Adrenal gland (tissue), 12 donors: ENCODE measurements around the gene FXYD1. TPM values are rescaled to one million over a fixed set of nuclear protein-coding genes. Genes with fewer than 3 reads are reported as not detected.

Experiments used
- DNase-seq, 7 donors: peaks; one replicate each; pipeline ENCODE4 v3.0.0-alpha.2; 2019 to 2020
- H3K27ac ChIP-seq, 5 donors: fragments of 200-600 bp; sonication (generic) in 4 of 5; 1 replicate in 3 of 5; 2 replicates in 2 of 5; pipeline versions ENCODE4 v1.5.1 to v1.8.0; 2016 to 2020; ENCODE audit warnings: mild to moderate bottlenecking in 1 of 5
- H3K27me3 ChIP-seq: fragments of 200-600 bp; 2 replicates; pipeline ENCODE4 v1.8.0; 2021
- H3K36me3 ChIP-seq, 2 donors: fragments of 200-600 bp; replicated peaks in 1 of 2; 1 replicate in 1 of 2; 2 replicates in 1 of 2; pipeline versions ENCODE4 v1.5.1 to v1.8.0; 2018 to 2022
- H3K4me1 ChIP-seq, 2 donors: fragments of 200-600 bp; replicated peaks in 1 of 2; 1 replicate in 1 of 2; 2 replicates in 1 of 2; pipeline versions ENCODE4 v1.5.1 to v1.8.0; 2018 to 2021
- H3K4me3 ChIP-seq, 4 donors: fragments of 200-600 bp; sonication (generic) in 3 of 4; one replicate each; pipeline ENCODE4 v1.5.1; 2016 to 2018
- H3K9me3 ChIP-seq, 3 donors: fragments of 200-600 bp; sonication (generic) in 1 of 3; replicated peaks in 1 of 3; 1 replicate in 2 of 3; 2 replicates in 1 of 3; pipeline versions ENCODE4 v1.5.1 to v1.8.0; 2016 to 2021
- POLR2A ChIP-seq, 2 donors: fragments of 450-650 bp; IDR thresholded peaks; one replicate each; pipeline ENCODE4 v1.6.1; 2017; ENCODE audit warnings: antibody characterized with exemption in 2 of 2, mild to moderate bottlenecking in 2 of 2, moderate library complexity in 1 of 2
- WGBS, 4 donors: extraction: QIAGEN DNeasy Blood & Tissue Kit in 2 of 4; methylation state at CpG; one replicate each; pipeline versions ENCODE4 v1.1.5 to v1.1.7; 2013 to 2017; 5-methylcytosine and 5-hydroxymethylcytosine counted together
- intact Hi-C, 2 donors: fragments of 100-400 bp; cut with DNase I; formaldehyde crosslinking; loops; one replicate each; pipeline versions ENCODE4 v1.14.1 to v1.15.0; 2022 to 2023
- polyA plus RNA-seq, 3 donors: library from polyadenylated mRNA; stranded (reverse); fragments of 200-250 nt in 2 of 3; fragments of 350-450 nt in 1 of 3; fragmentation: Illumina TruSeq in 1 of 3; extraction: RNeasy Lipid Tissue Mini Kit (QIAGEN cat#74804) in 1 of 3; gene quantifications; one replicate each; pipeline ENCODE4 v1.2.3, GENCODE V29; 2013 to 2014
- total RNA-seq, 9 donors: library from RNA; depleted of rRNA in 4 of 9; stranded (reverse); fragments of >200 nt in 4 of 9; fragments of 120-200 nt in 1 of 9; fragmentation: NEBNext Ultra II Directional in 1 of 9; extraction: Animal tissue kit (Norgen Biotek cat#: 25700) in 1 of 9; gene quantifications; one replicate each; pipeline versions ENCODE4 v1.1.0 to v1.2.4, GENCODE V29; 2013 to 2023
- TF ChIP-seq, protein P1 (sequence below), 6 experiments: fragments of 450-650 bp in 4 of 6; fragments of 200-600 bp in 2 of 6; sonication (generic) in 1 of 6; IDR thresholded peaks; 1 replicate in 5 of 6; 2 replicates in 1 of 6; pipeline versions ENCODE4 v1.5.1 to v1.8.0; 2016 to 2021; ENCODE audit warnings: antibody characterized with exemption in 6 of 6, mild to moderate bottlenecking in 2 of 6, moderate library complexity in 1 of 6
- donor health status: healthy with polysubstance abuse.
- donor health status: Bipolar disorder and iron deficiency.
- donor health status: DM: yes; HTN: yes; CAD: no.
- donor health status: DM: no; HTN: no; CAD: no.
- donor health status: DM: no; HTN: no; CAD: no.
- donor health status: DM: yes; HTN: yes; CAD: no.

FXYD1 gene
- total and polyA plus RNA-seq, 12 donors = 2.0 to 58.6 (median 9.4) TPM; not detected in 1

DNA sequence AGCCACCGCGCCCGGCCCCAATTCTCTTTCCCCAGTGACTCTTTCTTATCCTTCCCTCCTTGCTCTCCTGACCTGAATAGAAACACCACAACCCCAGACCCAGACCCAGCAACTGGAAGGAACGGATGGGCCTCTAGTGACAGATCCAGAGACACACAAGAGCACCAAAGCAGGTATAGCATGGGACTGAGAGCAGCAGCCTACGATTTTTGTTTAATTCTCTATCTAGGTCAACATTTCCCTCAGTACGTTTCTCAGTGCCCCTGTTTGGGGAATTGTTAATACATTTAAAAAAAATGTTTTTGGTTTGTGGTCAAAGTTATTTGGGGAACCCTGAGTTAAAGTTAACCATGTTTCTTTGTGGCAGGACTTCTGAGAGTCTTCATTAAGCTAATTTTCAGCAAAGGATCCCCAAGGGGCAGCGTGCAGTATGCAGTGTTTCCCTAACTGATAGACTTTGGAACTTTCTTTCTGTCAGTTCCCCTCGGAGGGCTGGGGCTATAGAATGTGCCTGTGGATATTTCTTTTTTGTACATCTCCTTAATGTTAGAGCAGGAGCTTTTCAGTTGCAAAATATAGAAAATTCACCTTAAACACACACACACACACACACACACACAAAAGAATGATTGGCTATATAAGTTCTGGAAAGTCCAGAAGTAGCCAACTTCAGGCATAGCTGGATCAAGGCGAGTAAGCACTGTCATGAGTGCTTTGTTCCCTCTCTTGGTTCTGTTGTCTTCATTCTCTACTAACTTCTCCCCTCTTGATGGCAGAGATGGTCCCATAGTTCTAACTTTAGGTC lies 22.2 kb downstream of the FXYD1 start:
- peaks cover under 1% of the 10 kb centered on the region for H3K27me3 ChIP-seq
- peaks cover 0 to 10% of the 10 kb centered on the region in 2 donors for H3K36me3 ChIP-seq
- DNase-seq = no peak
- 89 to 93% (median 90%) methylated on average over 9 of the region's 9 CpGs for WGBS, 4 donors
- H3K27ac ChIP-seq = no peak overlapping the region
- intact Hi-C loops = no loop called here
- TF ChIP-seq, protein P1, sequence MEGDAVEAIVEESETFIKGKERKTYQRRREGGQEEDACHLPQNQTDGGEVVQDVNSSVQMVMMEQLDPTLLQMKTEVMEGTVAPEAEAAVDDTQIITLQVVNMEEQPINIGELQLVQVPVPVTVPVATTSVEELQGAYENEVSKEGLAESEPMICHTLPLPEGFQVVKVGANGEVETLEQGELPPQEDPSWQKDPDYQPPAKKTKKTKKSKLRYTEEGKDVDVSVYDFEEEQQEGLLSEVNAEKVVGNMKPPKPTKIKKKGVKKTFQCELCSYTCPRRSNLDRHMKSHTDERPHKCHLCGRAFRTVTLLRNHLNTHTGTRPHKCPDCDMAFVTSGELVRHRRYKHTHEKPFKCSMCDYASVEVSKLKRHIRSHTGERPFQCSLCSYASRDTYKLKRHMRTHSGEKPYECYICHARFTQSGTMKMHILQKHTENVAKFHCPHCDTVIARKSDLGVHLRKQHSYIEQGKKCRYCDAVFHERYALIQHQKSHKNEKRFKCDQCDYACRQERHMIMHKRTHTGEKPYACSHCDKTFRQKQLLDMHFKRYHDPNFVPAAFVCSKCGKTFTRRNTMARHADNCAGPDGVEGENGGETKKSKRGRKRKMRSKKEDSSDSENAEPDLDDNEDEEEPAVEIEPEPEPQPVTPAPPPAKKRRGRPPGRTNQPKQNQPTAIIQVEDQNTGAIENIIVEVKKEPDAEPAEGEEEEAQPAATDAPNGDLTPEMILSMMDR (IDR thresholded peaks at IDR 0.05) = no peak
- no peak for TF ChIP-seq POLR2A (IDR thresholded peaks at IDR 0.05)
- H3K4me3 ChIP-seq = no peak overlapping the region
- H3K9me3 ChIP-seq = peaks cover 0 to 7% (median 0%) of the 10 kb centered on the region in 3 donors
- H3K4me1 ChIP-seq = peaks cover 0 to under 1% of the 10 kb centered on the region in 2 donors

DNA sequence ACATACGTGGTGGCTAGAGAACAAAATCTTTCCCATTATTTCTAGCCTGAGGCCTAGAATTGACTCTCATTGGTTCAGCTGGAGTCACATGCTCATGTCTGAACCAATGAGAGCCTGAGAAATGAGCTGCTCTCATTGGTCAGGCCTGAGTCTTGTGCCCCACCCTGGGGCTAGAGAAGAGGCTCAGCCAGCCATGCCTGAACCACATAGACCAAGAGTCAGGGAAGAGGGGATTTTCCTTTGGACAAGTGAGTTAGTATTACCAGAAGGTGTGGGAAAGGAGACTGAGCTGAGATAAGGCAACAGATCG lies 22.8 kb downstream of the FXYD1 start:
- H3K9me3 ChIP-seq = peaks cover 0 to 7% (median 0%) of the 10 kb centered on the region in 3 donors
- H3K27ac ChIP-seq = no peak overlapping the region
- 83 to 95% (median 94%) methylated on average over 2 of the region's 2 CpGs for WGBS, 4 donors
- TF ChIP-seq, protein P1 (IDR thresholded peaks at IDR 0.05) = no peak
- no peak for TF ChIP-seq POLR2A (IDR thresholded peaks at IDR 0.05)
- peaks cover 0 to 10% of the 10 kb centered on the region in 2 donors for H3K36me3 ChIP-seq
- no peaks in the 10 kb centered on the region for H3K27me3 ChIP-seq
- no peak for DNase-seq
- H3K4me3 ChIP-seq = no peak overlapping the region
- no peaks in the 10 kb centered on the region for H3K4me1 ChIP-seq
- intact Hi-C loops = no loop called here

DNA sequence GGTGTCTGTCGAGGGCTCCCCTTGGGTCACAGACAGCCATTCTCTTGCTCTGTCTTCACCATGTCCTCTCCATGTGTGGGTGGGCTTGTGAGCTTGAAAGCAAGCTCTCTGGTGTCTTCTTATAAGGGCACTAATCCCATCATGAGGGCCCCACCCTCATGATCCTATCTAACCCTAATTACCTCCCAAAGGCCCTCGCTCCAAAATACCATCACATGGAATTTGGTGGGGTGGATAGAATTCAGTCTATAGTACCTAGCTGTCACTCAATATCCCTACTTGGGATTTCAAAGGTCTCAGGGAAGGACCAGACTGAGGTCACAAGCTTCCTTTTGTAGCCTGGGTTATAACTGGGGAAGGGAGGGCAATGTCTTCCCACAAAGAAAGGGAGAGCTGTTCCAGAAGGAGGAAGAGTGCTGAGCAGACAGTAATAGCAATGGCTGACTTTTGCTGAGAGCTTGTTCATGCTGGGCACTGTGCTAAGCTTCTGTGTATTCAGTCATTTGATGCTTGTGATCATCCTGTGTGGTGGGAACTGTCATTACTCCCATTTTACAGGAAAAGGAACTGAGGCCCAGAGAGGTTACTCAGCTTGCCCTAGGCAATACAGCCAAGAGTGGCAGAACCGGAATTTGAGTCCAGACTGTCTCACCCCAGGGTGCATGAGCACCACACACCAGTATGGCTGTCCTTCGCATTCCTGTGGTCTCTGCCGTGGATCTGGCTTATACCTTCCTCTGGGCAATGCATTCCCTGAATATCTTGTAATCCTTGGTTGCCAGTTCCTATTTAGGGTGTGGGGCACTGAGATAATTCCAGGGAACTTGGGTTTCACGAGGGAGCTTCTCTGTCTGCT lies 24.1 kb downstream of the FXYD1 start:
- H3K27me3 ChIP-seq = no peaks in the 10 kb centered on the region
- no peaks in the 10 kb centered on the region for H3K4me1 ChIP-seq
- H3K9me3 ChIP-seq = peaks cover 0 to 7% (median 0%) of the 10 kb centered on the region in 3 donors
- no peak for TF ChIP-seq POLR2A (IDR thresholded peaks at IDR 0.05)
- TF ChIP-seq, protein P1 (IDR thresholded peaks at IDR 0.05) = no peak
- peaks cover 0 to 4% of the 10 kb centered on the region in 2 donors for H3K36me3 ChIP-seq
- 78 to 93% (median 86%) methylated on average over 5 to 6 of the region's 6 CpGs for WGBS, 4 donors
- no peak overlapping the region for H3K27ac ChIP-seq
- no peak for DNase-seq
- H3K4me3 ChIP-seq = no peak overlapping the region
- intact Hi-C loops = no loop called here

DNA sequence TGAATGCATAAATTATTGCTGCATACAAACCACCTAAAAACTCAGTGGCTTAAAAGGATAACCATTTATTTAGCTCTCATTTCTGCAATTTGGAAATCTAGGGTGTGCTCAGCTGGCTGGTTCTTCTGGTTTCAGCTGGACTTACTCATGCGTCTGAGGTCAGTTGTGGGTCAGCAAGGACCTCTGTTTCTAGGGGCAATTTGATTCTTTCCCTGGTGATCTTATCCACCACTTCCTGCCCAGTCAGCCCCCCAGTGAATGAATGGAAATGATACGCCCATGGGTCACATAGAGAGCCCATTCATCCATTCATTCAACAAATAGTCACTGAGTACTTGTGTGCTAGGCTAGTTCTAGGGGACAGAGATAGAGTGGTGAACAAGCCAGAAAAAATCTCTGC lies 25.8 kb downstream of the FXYD1 start:
- Histone ChIP-seq H3K36me3 (no peaks in the 10 kb centered on the region), H3K9me3 (peaks cover 0 to 7% (median 0%) of the 10 kb centered on the region in 3 donors), H3K4me3 (no peak overlapping the region), H3K4me1 (no peaks in the 10 kb centered on the region), H3K27ac (no peak overlapping the region), H3K27me3 (no peaks in the 10 kb centered on the region)
- intact Hi-C loops = no loop called here
- DNase-seq = no peak
- WGBS, 4 donors = 42 to 86% (median 63%) methylated on average over 2 of the region's 2 CpGs
- TF ChIP-seq POLR2A (IDR thresholded peaks at IDR 0.05) = no peak
- TF ChIP-seq, protein P1 (IDR thresholded peaks at IDR 0.05) = no peak
